Activated CD4-positive, alpha-beta T cell treated with anti-CD3 and anti-CD28 coated beads for 1 hour (primary cell): ENCODE results near the gene MLLT1.

Experiments
- DNase-seq: peaks from one replicate; pipeline ENCODE4 v3.0.0-alpha.2; 2020

The MLLT1 gene

GRCh38 chr19:6258812-6259311 is 20.9 kb downstream of the MLLT1 start:
- no peak for DNase-seq

GRCh38 chr19:6253954-6254733 is 25.6 kb downstream of the MLLT1 start:
- DNase-seq: no peak

GRCh38 chr19:6252066-6252465 is 27.7 kb downstream of the MLLT1 start:
- DNase-seq: no peak

- DNase-seq: no peak
Observed at GRCh38 chr19:6250909-6251308, 28.9 kb downstream of the MLLT1 start.

GRCh38 chr19:6250024-6250615 is 29.7 kb downstream of the MLLT1 start:
- DNase-seq: no peak

GRCh38 chr19:6249296-6249695 is 30.5 kb downstream of the MLLT1 start:
- DNase-seq: no peak

- no peak for DNase-seq
Observed at GRCh38 chr19:6248844-6249243, 30.9 kb downstream of the MLLT1 start.

GRCh38 chr19:6248341-6248740 is 31.4 kb downstream of the MLLT1 start:
- no peak for DNase-seq

- no peak for DNase-seq
Observed at GRCh38 chr19:6247007-6247288, 32.8 kb downstream of the MLLT1 start.

- no peak for DNase-seq
Observed at GRCh38 chr19:6246174-6247006, 33.4 kb downstream of the MLLT1 start.

- DNase-seq: no peak
Observed at GRCh38 chr19:6242677-6243076, 37.1 kb downstream of the MLLT1 start.

GRCh38 chr19:6241680-6242377 is 37.9 kb downstream of the MLLT1 start:
- DNase-seq: no peak

GRCh38 chr19:6241056-6241455 is 38.7 kb downstream of the MLLT1 start:
- DNase-seq: no peak

- DNase-seq: no peak
Observed at GRCh38 chr19:6239871-6240676, 39.7 kb downstream of the MLLT1 start.

GRCh38 chr19:6239401-6239844 is 40.4 kb downstream of the MLLT1 start:
- no peak for DNase-seq

- DNase-seq: no peak
Observed at GRCh38 chr19:6238643-6239281, 41.0 kb downstream of the MLLT1 start.

GRCh38 chr19:6238256-6238642 is 41.5 kb downstream of the MLLT1 start:
- no peak for DNase-seq

GRCh38 chr19:6236310-6237291 is 43.2 kb downstream of the MLLT1 start:
- DNase-seq: no peak

GRCh38 chr19:6235031-6235951 is 44.5 kb downstream of the MLLT1 start:
- DNase-seq: no peak
